ENCODE results near the gene CIAO1.
"Not testable (repeated sequence)": the region's sequence is repeated elsewhere in the genome, so short reads cannot be mapped to it uniquely, and the experiment has no call there.

Gene CIAO1

DNA sequence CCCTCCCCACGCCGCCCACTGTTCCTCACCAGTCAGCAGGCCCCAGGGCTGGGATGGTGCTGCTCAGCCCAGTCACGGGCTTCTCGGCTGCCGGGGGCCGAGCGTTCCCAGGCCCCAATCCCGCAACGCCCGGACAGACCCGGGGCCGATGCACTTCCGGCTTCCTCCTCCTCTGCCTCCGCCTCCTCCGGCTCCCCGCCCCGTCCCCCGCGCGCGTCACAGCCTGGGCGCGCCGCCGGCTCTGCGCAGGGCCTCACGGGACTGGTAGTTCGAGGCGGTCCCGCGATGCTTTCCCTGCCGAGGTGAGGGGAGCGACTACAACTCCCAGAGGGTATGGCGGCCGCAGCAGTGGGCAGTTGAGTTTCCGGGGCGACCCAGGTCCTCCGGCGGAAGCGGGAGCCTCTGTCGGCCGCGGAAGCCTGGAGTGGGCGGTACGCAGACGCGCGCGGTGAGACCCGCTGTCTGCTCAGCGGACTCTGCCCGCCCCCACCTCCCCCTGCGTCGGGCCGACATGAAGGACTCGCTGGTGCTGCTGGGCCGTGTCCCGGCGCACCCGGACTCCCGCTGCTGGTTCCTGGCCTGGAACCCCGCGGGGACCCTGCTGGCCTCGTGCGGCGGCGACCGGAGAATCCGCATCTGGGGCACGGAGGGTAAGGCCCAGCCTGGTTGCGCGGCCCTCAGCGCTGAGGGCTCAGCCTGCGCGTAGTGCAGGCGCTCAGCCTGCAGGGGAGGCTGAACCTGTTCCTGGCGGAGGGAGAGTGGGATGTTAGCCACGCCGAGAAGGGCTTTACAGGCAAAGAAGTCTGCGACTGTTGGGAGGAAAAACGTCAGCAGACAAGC, at the start of gene CIAO1, which contains the start of gene TMEM127:
TSS of gene CIAO1 (plus strand) at position 386 of the 840 bp plus-strand sequence. CDS start at position 512, 126 bp downstream.
TSS of gene TMEM127 (minus strand) at position 158 of the 840 bp plus-strand sequence. CDS start 616 bp downstream, outside the sequence.
- DNase-seq (ENCODE audit: low read depth): peak; percentile 97

GRCh38 chr2:96218508-96219131, 47.4 kb upstream of the CIAO1 start:
- DNase-seq (ENCODE audit: low read depth): no peak

DNA sequence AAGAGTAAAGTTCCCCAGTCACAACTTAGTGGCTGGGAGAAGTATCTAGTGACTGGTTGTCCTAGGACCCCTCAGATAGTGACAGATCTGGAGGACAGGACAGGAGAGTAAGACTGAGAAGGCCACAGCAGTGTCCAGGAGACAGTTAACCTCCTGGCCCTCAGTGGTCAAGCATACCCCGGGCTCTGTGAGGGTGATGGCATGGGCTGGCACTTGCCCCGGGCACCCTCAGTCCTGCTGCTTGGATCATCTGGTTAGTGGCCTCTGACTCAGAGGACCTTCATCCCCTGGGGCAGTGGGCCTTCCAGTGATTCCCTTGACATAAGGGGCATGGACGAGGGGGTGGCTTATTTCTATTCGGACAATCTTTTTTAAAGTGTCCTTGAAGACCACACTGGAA, 46.1 kb upstream of the CIAO1 start:
- DNase-seq (ENCODE audit: low read depth): not testable (repeated sequence)

GRCh38 chr2:96221106-96221505, 44.9 kb upstream of the CIAO1 start:
- DNase-seq (ENCODE audit: low read depth): not testable (repeated sequence)

DNA sequence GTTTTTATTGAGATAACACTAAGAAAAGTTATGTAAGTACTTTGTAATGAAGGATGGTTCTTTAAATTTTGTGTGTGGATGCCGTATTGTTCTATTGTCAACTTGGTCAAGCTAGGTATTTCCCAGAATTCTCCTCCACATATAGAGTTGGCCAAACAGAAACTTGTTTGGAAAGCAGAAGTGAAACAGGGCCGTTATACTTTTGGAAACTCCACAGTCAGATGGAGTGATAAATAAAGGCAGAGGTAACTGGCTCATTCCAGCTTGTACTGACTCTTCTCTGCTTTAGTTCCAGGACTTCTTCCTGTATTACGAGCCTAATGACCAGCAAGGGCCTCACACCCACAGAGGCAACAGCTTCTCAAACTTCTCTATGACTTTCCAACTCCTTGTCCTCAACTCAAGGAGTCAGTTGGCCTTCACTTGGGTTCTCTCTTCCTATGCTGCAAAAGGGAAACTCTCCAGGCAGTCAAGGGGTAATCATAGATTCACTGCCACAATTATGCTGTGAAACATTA, 41.0 kb upstream of the CIAO1 start:
- no peak for DNase-seq (ENCODE audit: low read depth)

- no peak for DNase-seq (ENCODE audit: low read depth)
Measured at GRCh38 chr2:96231316-96231715, 34.7 kb upstream of the CIAO1 start.

GRCh38 chr2:96233436-96233835, 32.6 kb upstream of the CIAO1 start:
- no peak for DNase-seq (ENCODE audit: low read depth)

DNA sequence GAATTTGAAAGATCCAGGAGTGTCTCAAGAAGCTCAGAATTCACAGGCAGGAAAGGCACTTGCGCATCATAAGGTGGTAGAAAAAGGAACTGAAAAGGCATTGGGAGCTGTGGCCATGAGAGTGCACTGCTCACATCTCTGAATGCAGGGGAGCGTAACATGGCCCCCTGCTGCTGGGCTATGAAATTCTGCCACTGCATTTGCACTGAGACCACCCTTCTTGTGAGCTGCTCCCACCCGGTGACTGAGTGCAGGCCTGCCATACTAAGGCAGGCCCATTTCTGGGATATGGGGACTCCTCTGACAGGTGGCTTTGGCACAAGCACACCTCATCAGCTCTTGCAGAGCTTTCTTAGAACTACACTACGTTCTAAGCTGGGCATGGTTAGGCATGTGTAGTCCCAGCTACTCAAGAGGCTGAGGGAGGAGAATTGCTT, 32.1 kb upstream of the CIAO1 start:
- no peak for DNase-seq (ENCODE audit: low read depth)

DNA sequence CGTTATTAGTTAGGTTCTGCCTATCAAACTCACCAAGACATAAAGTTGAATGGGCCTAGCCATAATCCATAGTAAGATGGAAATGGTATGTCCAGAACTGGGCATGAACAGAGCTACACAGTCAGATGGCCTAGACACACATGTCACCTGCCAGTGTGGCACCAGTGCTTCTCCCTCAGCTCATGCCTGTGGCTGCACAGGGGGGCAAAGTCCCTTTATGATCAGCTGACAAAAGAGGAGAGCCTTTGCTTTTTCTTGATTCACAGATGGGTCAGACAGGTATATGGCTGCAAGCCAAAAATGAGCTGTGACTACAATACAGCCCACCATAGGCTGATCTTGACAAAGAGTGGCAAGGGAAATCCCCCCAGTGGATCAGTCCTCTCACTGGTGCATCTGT, 29.1 kb upstream of the CIAO1 start:
- no peak for DNase-seq (ENCODE audit: low read depth)

GRCh38 chr2:96238266-96238665, 27.8 kb upstream of the CIAO1 start:
- DNase-seq (ENCODE audit: low read depth): no peak

DNA sequence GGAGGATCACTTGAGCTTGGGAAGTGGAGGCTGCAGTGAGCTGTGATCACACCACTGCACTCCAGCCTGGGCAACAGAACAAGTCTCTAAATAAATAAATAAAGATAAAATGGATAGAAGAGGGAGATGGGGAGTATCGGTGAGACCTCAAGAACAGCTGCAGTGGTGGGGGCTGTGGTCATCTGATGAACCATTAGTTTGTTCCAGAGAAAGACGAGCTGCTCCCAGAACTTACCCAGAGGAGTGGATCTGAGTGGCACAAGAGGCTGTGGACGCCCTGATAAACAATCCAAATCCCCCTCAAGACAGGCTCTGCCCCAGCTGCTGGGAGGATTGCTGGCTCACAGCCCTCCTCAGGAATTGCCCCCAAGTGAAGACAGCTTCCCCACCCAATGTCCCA, 26.9 kb upstream of the CIAO1 start:
- DNase-seq (ENCODE audit: low read depth): no peak

GRCh38 chr2:96239745-96240264, 26.2 kb upstream of the CIAO1 start:
- no peak for DNase-seq (ENCODE audit: low read depth)

- DNase-seq (ENCODE audit: low read depth): no peak
Measured at GRCh38 chr2:96240341-96241038, 25.5 kb upstream of the CIAO1 start.

GRCh38 chr2:96241227-96241626, 24.8 kb upstream of the CIAO1 start:
- DNase-seq (ENCODE audit: low read depth): no peak

GRCh38 chr2:96241900-96242611, 24.0 kb upstream of the CIAO1 start:
- peak; percentile 62 for DNase-seq (ENCODE audit: low read depth)

- no peak for DNase-seq (ENCODE audit: low read depth)
Measured at GRCh38 chr2:96243843-96244242, 22.2 kb upstream of the CIAO1 start.

DNA sequence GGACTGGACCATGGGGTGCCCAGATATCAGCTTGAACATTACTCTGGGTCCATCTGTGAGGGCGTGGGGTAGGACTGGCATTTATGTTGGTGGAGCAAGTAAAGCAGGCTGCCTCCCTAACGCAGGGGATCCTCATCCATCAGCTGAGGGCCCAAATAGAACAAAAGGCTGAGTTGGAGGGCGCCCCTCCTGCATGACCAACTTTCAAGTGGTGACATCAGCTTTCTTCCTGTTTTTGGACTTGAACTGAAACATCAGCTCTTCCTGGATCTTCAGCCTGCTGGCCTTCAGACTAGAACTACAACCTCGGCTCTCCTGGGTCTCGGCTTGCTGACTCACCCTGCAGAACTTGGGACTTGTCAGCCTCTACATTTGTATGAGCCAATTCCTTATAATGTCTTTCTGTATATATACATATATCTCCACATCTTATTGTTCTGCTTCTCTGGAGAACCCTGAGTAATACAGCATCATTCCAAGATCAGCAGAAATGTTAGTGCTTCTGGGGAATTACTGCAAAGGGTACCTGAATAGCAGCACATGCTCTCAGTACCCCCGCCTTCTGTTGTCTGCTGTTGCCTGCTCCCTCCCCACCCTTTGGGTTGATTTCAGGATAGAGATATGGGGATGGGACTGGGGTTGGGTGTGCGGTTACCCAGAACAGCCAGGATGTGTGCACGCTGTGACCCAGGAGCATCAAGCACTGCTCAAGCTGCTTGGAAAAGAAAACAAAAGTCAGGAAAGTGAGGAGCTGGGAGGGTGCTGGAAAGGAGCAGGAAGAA, 20.2 kb upstream of the CIAO1 start:
- peak; percentile 29 for DNase-seq (ENCODE audit: low read depth)

DNA sequence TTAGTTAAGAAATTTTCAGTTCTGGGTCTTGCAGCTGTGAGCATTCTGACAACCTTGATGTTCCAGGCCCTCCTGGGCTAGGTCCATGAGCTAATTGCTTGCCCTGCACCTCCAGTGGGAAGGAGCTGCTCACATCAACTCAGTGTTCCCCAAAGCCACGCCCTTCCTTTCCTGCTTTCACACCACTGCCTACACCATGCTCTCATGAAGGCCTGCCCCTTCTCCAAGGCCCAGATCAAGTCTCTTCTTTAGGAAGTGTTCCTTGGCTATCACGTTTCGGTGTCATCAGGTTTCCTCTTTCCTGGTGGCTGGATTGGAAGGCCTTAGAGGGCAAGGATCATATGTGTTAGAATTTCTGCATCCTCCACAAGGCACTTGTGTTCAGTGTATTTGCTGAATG, 19.0 kb upstream of the CIAO1 start:
- no peak for DNase-seq (ENCODE audit: low read depth)

- DNase-seq (ENCODE audit: low read depth): no peak
Measured at GRCh38 chr2:96247896-96248295, 18.1 kb upstream of the CIAO1 start.

GRCh38 chr2:96248624-96249023, 17.4 kb upstream of the CIAO1 start:
- DNase-seq (ENCODE audit: low read depth): no peak

- DNase-seq (ENCODE audit: low read depth): no peak
Measured at GRCh38 chr2:96249654-96250053, 16.4 kb upstream of the CIAO1 start.

All from amniotic epithelial cell (primary cell).